OCI-LY3 (cell line): ENCODE data around the gene MSRB2.

ENCODE experiments used
- CTCF ChIP-seq: fragments of 200-600, 300-600 bp; sonication (generic); IDR thresholded peaks from 2 replicates; pipeline ENCODE4 v1.5.1; 2014; ENCODE audit warnings: antibody characterized with exemption, low read length, low read depth
- EZH2phosphoT487 ChIP-seq: fragments of 200-600 bp; shearing (Covaris generic); IDR thresholded peaks from 2 replicates; pipeline ENCODE4 v1.6.1; 2018; ENCODE audit warnings: antibody characterized with exemption, mixed run types, low read depth

GRCh38 chr10:23158370-23158769 is 63.0 kb downstream of the MSRB2 start:
- peak; percentile 72 for TF ChIP-seq CTCF
- TF ChIP-seq EZH2phosphoT487, result no peak
